RWPE1 (cell line): Measurements from ENCODE around the gene JAM2.
A peak's percentile ranks its signal among the peaks of the same experiment; 100 is the strongest.

Experiments used
- CTCF ChIA-PET: fragments of 350-600 bp; sonication (Branson Sonifier 250); formaldehyde crosslinking; extraction: SDS; loops from one replicate; lab custom pipeline; 2021; lab: Yijun Ruan, JAX
- POLR2A ChIA-PET: fragments of 400-600 bp; formaldehyde crosslinking; extraction: SDS; loops from one replicate; lab custom pipeline; 2020; ENCODE audit warnings: antibody characterized with exemption; ENCODE audit not compliant: low non-redundant PET; lab: Yijun Ruan, JAX
- DNase-seq: peaks from one replicate; pipeline ENCODE4 v3.0.0; 2012; ENCODE audit warnings: low spot score
- H3K27ac ChIP-seq: fragments of 450-650 bp; 2 replicates; pipeline ENCODE4 v1.5.1; 2017
- TF ChIP-seq, protein P1 (sequence below): fragments of 450-650 bp; conservative IDR thresholded peaks from 2 replicates; pipeline ENCODE4 v1.5.1; 2017; ENCODE audit warnings: low read depth, mild to moderate bottlenecking

The JAM2 gene

GRCh38 chr21:25722631-25723030 lies 83.6 kb downstream of the JAM2 start:
- CTCF ChIA-PET, result no interaction called here
- POLR2A ChIA-PET, result no interaction called here
- no peak overlapping the region for H3K27ac ChIP-seq
- TF ChIP-seq, protein P1, sequence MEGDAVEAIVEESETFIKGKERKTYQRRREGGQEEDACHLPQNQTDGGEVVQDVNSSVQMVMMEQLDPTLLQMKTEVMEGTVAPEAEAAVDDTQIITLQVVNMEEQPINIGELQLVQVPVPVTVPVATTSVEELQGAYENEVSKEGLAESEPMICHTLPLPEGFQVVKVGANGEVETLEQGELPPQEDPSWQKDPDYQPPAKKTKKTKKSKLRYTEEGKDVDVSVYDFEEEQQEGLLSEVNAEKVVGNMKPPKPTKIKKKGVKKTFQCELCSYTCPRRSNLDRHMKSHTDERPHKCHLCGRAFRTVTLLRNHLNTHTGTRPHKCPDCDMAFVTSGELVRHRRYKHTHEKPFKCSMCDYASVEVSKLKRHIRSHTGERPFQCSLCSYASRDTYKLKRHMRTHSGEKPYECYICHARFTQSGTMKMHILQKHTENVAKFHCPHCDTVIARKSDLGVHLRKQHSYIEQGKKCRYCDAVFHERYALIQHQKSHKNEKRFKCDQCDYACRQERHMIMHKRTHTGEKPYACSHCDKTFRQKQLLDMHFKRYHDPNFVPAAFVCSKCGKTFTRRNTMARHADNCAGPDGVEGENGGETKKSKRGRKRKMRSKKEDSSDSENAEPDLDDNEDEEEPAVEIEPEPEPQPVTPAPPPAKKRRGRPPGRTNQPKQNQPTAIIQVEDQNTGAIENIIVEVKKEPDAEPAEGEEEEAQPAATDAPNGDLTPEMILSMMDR, result no peak
- no peak for DNase-seq

DNA sequence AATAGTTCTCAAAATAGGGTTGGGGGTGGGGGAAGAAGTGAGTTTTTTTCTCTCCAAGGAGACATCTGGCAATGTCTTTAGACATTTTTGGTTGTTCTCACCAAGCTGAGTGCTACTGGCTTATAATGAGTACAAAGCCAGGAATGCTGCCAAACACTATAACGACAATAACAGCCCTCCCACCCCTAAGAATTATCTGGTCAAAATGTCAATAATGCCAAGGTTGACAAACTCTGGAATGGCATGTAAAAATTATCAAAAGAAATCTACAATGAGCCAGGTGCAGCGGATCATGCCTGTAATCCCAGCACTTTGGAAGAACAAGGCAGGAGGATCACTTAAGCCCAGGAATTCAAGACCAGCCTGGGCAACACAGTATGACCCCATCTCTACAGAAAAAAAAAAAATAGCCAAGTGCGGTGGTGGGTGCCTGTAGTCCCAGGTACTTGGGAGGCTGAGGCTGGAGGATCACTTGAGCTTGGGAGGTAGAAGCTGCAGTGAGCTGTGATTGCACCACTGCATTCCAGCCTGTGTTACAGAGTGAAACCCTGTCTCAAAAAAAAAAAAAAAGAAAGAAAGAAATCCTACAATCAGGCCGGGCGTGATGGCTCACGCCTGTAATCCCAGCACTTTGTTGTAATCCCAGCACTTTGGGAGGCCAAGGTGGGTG lies 93.2 kb downstream of the JAM2 start:
- POLR2A ChIA-PET, result no interaction called here
- H3K27ac ChIP-seq, result no peak overlapping the region
- TF ChIP-seq, protein P1, result no peak
- no peak for DNase-seq
- CTCF ChIA-PET, result no interaction called here

DNA sequence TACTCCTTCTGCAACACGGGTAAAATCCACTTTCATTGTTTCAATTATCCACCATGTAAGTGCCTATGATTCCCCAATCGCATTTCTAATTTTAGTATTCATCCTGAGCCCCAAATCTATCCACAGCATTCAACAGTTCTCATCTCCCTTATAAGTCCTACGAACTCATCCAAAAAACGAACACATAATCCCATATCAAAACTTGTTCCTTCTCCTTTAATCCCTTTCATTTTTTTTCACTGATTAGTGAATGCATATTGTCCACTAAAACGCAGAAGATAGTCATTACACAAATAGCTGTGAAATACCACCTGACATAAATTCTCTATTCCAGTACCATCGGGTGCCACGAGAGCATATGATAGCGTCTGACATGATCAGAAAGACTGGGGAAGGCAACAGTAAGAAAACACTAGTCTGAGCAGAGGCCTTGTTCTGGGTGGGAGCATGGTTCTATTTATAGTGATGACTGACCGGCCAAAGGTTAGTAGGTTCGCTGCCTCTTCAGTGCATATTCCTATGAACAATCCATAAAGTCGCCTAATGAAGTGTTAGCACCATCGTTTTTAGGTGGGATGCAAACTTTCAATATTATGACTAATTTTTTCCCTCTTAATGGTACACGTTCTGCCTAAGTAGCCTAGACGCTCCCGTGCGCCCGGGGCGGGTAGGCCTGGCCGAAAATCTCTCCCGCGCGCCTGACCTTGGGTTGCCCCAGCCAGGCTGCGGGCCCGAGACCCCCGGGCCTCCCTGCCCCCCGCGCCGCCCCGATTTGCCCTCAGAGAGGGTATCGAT lies 95.0 kb downstream of the JAM2 start:
- DNase-seq, result no peak

DNA sequence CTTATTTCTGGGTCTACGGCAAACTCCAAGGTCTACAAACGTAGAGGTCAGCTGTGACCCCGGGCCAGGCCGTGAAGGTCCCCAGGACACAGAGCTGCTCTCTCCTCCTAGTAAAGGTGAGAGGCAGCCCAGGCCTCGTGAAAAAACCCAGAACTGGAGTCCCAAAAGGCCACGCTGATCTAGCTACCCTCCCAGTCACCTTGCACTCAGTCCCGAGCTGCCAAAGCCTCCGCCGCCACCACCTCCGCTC lies 95.5 kb downstream of the JAM2 start:
- ChIA-PET CTCF (no interaction called here), POLR2A (no interaction called here)
- DNase-seq, result no peak
- TF ChIP-seq, protein P1, result no peak
- peak overlapping the region; percentile 98 for H3K27ac ChIP-seq

More for the DNA sequence above, 95.0 kb downstream of the JAM2 start:
- TF ChIP-seq, protein P1, result no peak
- ChIA-PET POLR2A (interaction anchor here (0.6 kb wide), 1 partner anchor 24 kb away, joined by 3 read pairs; no protein-coding TSS in a partner anchor), CTCF (interaction anchor here (0.7 kb wide), 1 partner anchor 25 kb away, joined by 4 read pairs; no protein-coding TSS in a partner anchor)
- peak overlapping the region; percentile 98 for H3K27ac ChIP-seq

- peak; percentile 88 for DNase-seq
- ChIA-PET CTCF (no interaction called here), POLR2A (no interaction called here)
- TF ChIP-seq, protein P1, result no peak
- H3K27ac ChIP-seq, result peak within 1 kb of the TSS; percentile 98
These were observed 96.0 kb downstream of the JAM2 start, which contains the start of the genes ATP5PF and GABPA for GRCh38 chr21:25734904-25735645. ATP5PF (minus strand) TSS chr21:25734904; CDS start chr21:25729794, 5,110 bp downstream. GABPA (plus strand) TSS chr21:25734972; CDS start chr21:25741599, 6,627 bp downstream.
